GM21390 (cell line): ENCODE measurements around the gene KCNK4.

Experiments
- ATAC-seq: cut with Tn5 transposase; IDR thresholded peaks from one replicate; pipeline ENCODE4 v1.9.1; 2021; ENCODE audit not compliant: unreplicated experiment

Gene KCNK4

GRCh38 chr11:64253043-64253442, 38.1 kb upstream of the KCNK4 start:
- no peak for ATAC-seq

GRCh38 chr11:64253481-64253880, 37.6 kb upstream of the KCNK4 start:
- ATAC-seq = no peak

GRCh38 chr11:64254326-64254725, 36.8 kb upstream of the KCNK4 start:
- no peak for ATAC-seq

- ATAC-seq = no peak
Observed at GRCh38 chr11:64255135-64256128, 35.7 kb upstream of the KCNK4 start.

GRCh38 chr11:64256300-64256699, 34.8 kb upstream of the KCNK4 start:
- no peak for ATAC-seq

GRCh38 chr11:64258356-64258755, 32.7 kb upstream of the KCNK4 start:
- ATAC-seq = no peak

GRCh38 chr11:64258946-64259532, 32.1 kb upstream of the KCNK4 start:
- no peak for ATAC-seq

- no peak for ATAC-seq
Observed at GRCh38 chr11:64259533-64260067, 31.5 kb upstream of the KCNK4 start.

GRCh38 chr11:64260147-64260708, 30.9 kb upstream of the KCNK4 start:
- ATAC-seq = no peak

GRCh38 chr11:64261556-64262080, 29.5 kb upstream of the KCNK4 start:
- ATAC-seq = no peak

GRCh38 chr11:64262271-64263002, 28.7 kb upstream of the KCNK4 start:
- ATAC-seq = no peak

- ATAC-seq = no peak
Observed at GRCh38 chr11:64263021-64263946, 27.8 kb upstream of the KCNK4 start.

- ATAC-seq = no peak
Observed at GRCh38 chr11:64263947-64264317, 27.2 kb upstream of the KCNK4 start.

GRCh38 chr11:64264371-64264852, 26.7 kb upstream of the KCNK4 start:
- no peak for ATAC-seq

GRCh38 chr11:64265176-64266160, 25.6 kb upstream of the KCNK4 start:
- no peak for ATAC-seq

GRCh38 chr11:64266339-64266738, 24.8 kb upstream of the KCNK4 start:
- ATAC-seq = no peak

GRCh38 chr11:64267207-64267945, 23.7 kb upstream of the KCNK4 start:
- ATAC-seq = no peak
